Measurements from ENCODE around the gene POU2AF3.
"Not testable (repeated sequence)": the region's sequence is repeated elsewhere in the genome, so short reads cannot be mapped to it uniquely, and the experiment has no call there.

The POU2AF3 gene

GRCh38 chr11:111301004-111301841 lies 2.9 kb downstream of the POU2AF3 start:
- no peak for DNase-seq

GRCh38 chr11:111301842-111302118 lies 3.4 kb downstream of the POU2AF3 start:
- DNase-seq = no peak

- no peak for DNase-seq
Measured at GRCh38 chr11:111302298-111302697, 4.0 kb downstream of the POU2AF3 start.

- DNase-seq = no peak
Measured at GRCh38 chr11:111303461-111303860, 5.1 kb downstream of the POU2AF3 start.

- DNase-seq = no peak
Measured at GRCh38 chr11:111305162-111305802, 6.9 kb downstream of the POU2AF3 start.

GRCh38 chr11:111305876-111306275 lies 7.5 kb downstream of the POU2AF3 start:
- no peak for DNase-seq

GRCh38 chr11:111306321-111306720 lies 8.0 kb downstream of the POU2AF3 start:
- no peak for DNase-seq

- no peak for DNase-seq
Measured at GRCh38 chr11:111307472-111308108, 9.2 kb downstream of the POU2AF3 start.

- no peak for DNase-seq
Measured at GRCh38 chr11:111308140-111308539, 9.8 kb downstream of the POU2AF3 start.

- DNase-seq = no peak
Measured at GRCh38 chr11:111309215-111309915, 11.0 kb downstream of the POU2AF3 start.

- no peak for DNase-seq
Measured at GRCh38 chr11:111310088-111310487, 11.7 kb downstream of the POU2AF3 start.

GRCh38 chr11:111310723-111311122 lies 12.4 kb downstream of the POU2AF3 start:
- no peak for DNase-seq

GRCh38 chr11:111312076-111312475 lies 13.7 kb downstream of the POU2AF3 start:
- no peak for DNase-seq

GRCh38 chr11:111319296-111319695 lies 20.9 kb downstream of the POU2AF3 start:
- no peak for DNase-seq

GRCh38 chr11:111320199-111320598 lies 21.9 kb downstream of the POU2AF3 start:
- DNase-seq = not testable (repeated sequence)

- DNase-seq = no peak
Measured at GRCh38 chr11:111320728-111321568, 22.6 kb downstream of the POU2AF3 start.

- DNase-seq = no peak
Measured at GRCh38 chr11:111322534-111322933, 24.2 kb downstream of the POU2AF3 start.

- no peak for DNase-seq
Measured at GRCh38 chr11:111324277-111324720, 26.0 kb downstream of the POU2AF3 start.

- no peak for DNase-seq
Measured at GRCh38 chr11:111325259-111325658, 26.9 kb downstream of the POU2AF3 start.

GRCh38 chr11:111326824-111327223 lies 28.5 kb downstream of the POU2AF3 start:
- DNase-seq = no peak

- no peak for DNase-seq
Measured at GRCh38 chr11:111327908-111328624, 29.7 kb downstream of the POU2AF3 start.
